ENCODE results near the gene ATP5PB. TPM values are rescaled to one million over a fixed set of nuclear protein-coding genes. Genes with fewer than 3 reads are reported as not detected.

Gene ATP5PB
- total RNA-seq, 1 donor from 2014 or later, result 169 TPM

DNA sequence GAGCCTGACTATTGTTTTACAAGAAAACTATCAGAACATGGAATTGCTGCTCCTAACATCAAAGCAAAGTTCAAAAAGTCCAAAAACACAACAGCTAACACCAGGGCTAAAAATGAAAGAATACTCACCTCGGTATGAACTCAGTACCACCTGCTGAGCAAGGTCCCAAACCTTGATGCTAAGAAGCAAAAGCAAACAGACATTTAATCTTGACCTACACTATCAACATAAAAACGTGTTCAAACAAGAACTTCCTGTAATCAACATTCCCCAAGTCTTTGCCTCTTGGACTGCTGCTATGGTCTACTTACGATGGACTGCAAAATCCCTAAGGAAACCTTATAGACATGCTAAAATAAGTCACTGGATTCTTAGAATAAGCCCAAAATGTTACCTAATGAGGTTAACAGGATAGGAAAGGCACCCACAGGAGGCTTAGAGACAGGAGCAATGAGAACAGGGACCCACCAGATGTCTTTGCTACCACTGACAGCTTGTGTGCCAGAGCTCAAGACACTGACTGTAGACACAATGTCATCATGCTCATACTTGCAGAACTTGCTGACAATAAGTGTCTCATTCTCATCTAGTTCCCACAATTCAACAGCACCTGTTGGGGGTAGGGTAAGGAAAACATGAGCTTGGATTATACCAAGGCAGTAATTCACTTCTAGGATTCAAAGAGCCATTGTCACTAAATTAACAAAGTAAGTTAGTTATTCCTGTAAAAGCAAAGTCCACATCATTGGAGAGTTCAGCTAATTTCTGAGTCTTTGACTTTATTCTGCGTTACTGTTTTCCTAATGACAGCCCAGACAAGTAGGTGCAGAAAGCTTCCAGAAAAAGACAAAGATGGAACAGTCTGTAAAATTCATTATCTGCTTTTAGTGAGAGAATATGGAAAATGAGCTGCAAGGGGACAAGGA, 2.0 kb upstream of the ATP5PB start:
- no peak for DNase-seq (ENCODE audit: low spot score)

DNA sequence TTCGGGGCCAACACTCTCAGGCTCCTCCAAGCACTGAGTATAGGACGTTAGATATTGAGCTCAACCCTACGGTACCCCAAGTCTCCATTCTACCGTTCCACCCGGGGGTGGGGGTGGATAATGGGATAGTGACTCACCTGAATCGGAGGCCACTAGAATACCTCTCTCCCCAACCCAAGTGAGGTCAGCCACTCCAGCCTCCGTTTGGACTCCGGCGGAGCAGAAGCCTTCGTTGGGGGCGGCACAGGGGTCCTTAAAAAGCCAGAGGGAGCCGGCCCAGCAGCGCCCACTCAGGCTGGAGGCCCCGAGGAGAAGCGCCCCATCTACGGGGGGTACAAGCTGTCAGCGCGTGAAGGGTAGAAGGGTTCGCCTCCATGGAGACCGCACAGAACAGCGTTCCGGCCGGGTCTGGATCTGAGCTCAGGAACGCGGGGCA, 764 bp upstream of the ATP5PB start:
- DNase-seq (ENCODE audit: low spot score), result no peak

DNA sequence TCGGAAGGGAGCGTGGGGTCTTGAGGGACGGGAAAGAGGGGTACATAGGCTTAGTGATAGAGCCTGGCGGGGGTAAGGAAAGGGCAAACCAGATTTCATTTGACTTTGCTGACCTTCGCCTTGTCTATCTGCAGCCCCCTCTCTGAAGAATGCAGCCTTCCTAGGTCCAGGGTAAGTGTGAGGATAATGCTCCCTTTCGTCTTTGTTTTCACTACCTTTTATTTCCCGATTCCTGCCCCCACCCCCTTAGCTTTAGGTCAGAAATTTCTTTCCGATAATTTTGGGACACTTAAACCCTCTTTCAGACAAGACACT, 396 bp downstream of the ATP5PB start:
- no peak for DNase-seq (ENCODE audit: low spot score)

DNA sequence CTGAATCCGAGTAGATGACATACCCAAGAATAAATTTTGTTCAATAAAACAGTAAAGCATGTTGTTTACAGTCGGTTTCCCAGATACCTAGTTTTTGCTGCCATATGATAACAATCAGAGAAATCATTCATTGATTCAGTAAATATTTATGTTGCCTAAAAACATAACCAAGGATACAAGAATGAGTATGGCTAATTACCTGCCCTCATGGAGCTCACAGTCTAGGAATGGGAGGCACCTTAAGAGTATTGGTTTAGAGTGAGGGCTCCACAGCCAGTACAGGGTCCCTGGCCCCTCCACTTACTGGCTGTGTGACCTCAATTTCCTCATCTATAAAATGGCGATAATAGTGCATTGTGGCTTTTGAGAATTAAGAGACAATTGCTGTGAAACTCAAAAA, 921 bp downstream of the ATP5PB start:
- no peak for DNase-seq (ENCODE audit: low spot score)

DNA sequence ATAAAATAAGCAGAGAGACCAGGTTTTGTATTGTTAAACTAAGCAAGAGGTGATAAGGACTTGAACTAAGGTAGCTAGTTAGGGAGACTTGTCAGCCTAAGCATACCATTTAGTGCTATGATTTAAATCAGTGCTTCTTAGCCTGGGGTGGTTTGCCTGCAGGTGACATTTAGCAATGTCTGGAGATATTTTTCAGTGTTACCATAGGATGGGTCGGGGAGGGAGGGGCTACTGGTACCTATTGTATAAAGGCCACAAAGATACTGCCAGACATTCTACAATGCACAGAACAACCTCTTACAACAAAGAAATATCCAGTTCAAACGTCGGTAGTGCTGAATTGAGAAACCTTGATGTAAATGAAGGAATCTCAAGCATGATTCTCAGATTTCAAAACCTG, 3.3 kb downstream of the ATP5PB start:
- no peak for DNase-seq (ENCODE audit: low spot score)

DNA sequence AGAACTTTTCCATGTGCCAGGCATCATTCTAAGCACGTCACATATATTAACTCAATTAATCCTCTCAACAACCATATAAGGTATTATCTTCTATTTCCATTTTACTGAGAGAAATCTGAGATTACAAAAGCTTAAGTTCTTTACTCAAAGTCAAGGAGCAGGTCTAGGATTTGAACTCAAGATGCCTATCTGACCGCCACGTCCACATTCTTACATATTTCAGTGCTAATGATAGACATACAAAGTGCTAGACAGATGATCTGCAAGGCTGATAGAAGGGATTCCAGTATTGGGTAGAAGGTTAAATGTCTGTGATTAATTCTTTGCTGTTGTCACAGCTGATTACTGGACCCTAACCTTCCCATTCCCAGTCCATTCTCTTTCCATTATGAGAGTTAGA, 4.4 kb downstream of the ATP5PB start:
- no peak for DNase-seq (ENCODE audit: low spot score)

DNA sequence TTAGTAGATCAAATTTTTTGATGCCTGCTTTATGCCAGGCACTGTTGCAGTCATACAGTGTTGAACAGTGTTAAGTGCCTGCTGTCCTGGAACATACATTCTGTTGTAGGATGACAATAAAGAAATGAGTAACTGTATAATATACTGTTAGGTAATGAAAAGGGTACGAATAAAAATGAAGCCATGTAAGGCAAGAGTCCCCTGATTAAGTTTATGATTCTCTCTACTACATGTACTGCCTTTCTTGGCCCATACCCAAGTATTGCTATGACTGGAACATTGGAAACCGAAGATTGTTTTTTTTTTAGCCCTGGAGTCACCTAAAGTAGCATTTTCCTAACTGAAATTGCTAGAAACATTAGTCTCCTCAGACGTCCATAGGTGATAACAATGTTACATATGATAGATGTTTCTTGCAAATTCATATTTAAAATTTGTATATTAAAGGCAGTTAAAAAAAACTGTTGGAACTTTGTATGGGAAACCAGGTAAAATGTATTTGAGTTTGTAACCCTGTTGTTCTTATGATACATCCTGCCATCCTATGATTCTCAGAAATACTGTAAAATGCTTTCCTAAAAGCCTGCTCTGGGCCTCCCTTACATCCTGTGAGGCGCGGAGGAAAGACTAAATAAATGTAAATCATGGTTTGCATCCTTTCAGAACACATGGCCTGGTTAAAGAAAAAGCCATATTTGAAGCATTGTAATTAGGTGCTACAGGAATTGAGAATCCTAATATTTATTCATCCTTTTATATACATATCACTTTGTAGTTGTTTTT, 5.8 kb downstream of the ATP5PB start:
- no peak for DNase-seq (ENCODE audit: low spot score)

DNA sequence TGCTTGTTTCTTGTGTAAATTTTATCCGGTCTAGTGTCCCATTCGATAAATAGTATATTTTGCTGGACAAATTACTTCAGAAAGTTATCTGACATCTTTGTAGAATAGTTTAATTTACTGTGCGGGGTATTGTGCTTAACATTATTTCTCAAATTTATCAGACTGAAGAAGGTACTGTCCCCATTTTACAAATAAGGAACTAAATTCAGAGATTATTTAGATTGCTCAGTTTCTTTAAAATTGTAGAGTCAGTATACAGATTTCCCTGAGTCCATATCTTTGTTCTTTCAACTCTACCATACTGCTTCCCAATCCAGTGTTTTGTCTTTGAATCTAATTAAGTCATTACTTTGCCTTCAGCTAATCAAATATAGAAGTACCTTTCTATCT, 6.4 kb downstream of the ATP5PB start:
- DNase-seq (ENCODE audit: low spot score), result no peak

DNA sequence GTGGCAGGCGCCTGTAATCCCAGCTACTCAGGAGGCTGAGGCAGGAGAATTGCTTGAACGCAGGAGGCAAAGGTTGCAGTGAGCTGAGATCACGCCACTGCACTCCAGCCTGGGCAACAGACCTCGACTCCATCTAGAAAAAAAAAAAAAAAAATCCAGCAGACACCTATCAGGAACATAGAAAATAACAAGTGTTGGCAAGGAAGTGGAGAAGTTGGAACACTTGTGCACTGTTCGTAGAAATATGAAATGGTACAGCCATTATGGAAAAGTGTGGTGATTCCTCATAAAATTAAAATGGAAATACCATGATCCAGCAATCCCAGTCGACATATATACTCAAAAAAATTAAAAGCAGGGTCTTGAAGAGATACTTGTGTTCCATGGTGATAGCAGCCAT, 12.5 kb downstream of the ATP5PB start:
- DNase-seq (ENCODE audit: low spot score), result no peak

DNA sequence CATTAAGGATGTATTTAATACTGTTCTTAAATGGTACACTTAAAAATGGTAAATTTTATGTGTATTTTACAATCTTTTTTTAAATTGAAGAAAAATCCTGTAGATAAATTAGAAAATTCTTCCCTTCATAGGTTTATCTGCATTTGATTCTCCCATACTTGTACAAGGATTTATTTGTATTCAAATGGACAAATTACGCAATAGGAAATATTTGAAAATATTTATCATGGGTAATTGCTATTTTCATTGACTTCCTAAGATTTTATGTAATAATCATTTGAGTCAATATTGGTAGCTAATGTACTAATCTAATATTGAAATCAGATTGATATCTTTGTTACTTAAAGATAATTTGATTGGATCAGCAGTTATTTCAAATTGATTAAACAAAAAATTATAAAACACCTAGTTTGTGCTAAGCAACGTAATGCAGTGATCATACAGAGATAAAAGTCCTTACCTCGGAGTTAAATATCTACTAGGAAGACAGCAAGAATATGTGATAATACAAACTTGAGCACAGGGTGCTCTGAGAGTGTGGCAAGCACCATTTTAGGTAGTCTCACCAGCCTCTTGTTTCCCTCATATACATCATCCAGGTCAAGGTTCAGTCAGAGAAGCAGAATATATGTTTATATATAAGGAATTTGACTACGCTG, 13.2 kb downstream of the ATP5PB start:
- DNase-seq (ENCODE audit: low spot score), result no peak

DNA sequence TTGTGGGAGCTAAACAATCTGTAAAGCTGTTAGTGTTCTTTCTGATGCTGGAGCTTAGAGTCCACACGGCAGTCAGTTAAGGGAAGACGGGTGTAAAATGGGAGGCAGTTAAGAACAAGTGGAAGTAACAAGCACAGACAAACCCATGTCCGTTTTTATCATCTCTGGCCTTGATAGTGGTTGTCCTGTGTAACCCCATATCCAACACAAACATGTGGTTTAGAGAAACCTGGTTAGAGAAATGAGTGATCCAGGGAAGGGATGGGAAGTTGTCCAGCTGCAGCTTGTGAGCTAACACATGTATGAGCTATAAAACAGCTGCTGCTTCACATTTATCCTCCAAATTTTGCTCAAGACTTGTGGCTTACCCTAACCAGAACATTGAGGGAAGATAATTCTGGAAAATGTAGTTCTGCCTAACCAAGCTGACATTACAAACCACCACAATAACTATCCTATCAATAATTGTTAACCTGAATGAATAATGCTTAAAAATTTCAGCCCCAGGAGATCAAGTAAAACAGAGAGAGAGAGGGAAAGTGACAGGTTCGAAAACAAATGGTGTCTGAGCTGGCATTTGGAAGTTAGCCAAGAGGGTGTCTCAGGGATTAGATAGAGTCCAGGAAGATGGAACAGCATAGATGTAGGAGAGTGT, 13.9 kb downstream of the ATP5PB start:
- peak; percentile 29 for DNase-seq (ENCODE audit: low spot score)

DNA sequence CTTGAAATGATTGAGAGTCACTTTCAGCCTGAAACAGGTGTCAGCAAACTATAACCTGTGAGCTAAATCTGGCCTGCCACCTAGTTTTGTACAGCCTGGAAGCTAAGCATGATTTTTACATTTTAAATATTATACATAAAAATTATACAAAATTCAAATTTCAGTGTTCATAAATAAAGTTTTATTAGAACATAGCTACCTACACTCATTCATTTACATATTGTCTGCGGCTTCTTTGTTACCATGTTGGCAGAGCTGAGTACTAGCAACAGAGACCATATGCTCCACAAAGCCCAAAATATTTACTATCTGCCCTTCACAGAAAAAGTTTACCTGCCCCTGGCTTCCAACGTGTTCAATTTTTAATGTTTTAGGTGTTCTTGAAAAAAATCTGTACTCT, 16.5 kb downstream of the ATP5PB start:
- DNase-seq (ENCODE audit: low spot score), result no peak

DNA sequence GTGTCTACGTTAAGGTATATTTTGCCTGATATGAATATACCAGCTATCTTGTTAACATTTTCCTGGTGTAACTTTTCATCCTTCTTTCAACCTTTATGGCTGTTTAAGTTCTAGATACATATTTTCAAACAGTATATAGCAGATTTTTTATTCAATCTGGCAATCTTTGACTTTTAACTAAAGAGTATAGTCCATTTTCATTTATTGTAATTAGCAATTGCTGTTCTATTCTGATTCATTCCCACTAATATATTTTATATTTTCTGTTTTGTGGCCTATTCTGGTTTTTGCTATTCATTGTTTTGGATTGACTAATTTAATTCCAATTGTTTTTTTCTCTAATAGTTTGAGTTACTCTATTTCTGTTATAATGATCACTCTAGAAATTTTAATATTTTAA, 17.2 kb downstream of the ATP5PB start:
- DNase-seq (ENCODE audit: low spot score), result no peak

DNA sequence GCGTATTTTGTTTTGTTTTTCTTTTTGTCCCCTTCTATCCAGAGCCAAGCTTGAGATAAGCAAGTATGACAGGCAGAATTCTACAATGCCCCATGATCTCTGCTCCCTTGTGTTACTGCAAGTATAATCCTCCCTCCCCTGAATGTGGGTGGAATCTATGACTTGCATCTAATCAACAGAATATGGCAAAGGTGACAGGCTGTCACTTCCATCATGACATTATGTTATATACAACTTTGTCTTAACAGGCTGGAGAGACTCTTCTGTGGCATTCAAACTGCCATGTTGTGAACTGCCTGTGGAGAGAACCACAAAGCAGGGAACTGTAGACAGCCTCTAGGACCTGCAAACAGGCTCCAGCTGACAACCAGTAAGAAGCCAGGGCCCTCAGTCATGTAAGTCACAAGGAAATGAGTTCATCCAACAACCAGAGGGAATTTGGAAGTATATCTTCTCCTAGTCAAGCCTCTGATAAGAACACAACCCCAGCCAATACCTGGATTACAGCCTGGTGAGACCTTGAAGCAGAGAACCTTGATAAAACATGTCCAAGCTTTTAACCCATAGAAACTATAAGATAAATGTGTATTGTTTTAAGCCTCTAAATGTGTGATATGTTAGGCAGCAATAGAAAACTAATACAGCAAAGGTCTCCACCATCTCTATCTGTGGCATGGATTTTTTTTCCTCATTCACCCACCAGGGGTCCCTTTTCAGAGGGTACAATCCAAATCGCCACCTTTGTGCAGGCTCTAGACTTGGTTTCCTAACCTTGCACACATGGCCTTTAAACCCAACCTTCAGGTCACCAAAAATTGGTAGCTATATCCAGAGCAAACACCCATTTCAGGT, 18.8 kb downstream of the ATP5PB start:
- DNase-seq (ENCODE audit: low spot score), result no peak

DNA sequence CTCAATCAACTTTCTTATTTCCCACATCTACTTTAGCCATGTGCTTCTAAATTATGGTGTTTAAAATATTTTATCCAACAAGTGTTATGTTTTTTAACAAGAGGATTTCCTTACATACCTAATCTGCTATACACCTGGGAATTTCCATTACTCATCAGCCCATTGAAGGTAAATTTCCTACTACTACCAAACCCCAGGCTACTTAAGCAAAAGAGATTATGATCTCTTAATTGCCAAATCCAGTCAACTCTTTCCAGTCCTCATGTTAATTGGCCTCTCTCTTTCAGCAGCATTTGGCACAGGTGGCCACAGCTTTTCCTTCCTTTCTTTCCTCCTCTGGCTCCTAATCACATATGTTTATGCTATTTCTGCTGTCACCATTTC, 19.4 kb downstream of the ATP5PB start:
- no peak for DNase-seq (ENCODE audit: low spot score)

DNA sequence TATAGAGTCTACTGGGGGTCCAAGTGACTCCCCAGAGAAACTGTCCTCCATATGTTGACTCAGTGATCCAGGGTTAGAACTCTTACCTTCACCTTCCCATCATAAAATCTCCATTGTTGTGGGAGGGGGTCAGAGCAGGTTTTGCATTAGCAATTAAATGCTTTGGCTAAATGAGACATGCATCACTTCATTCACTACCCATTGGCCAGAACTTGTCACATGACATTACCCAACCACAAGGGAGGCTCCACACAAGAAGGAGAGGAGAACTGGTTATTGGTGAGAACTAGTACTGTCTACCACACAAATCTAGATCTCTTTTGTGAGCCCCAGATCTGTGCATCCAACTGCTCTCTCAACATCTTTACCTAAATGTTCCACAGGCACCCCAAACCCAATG, 20.3 kb downstream of the ATP5PB start:
- no peak for DNase-seq (ENCODE audit: low spot score)

DNA sequence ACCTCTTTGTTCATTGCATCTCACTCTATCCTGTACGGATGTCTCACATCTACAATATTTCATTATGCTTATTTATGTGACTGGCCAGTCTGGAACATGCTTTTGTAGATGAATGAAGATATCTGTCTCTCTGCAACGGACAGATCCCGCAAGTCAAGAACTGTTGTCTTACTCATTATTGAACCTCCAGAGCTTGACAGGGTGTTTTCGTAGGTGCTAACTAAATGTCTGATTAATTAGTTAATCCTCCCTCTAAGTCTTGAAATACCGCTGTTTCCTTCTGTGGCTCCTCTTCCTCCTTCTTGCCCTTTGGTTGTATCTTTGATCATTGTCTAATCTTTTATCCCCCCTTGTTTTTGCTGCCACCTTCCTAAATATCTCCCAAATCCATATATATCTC, 21.3 kb downstream of the ATP5PB start:
- DNase-seq (ENCODE audit: low spot score), result no peak

DNA sequence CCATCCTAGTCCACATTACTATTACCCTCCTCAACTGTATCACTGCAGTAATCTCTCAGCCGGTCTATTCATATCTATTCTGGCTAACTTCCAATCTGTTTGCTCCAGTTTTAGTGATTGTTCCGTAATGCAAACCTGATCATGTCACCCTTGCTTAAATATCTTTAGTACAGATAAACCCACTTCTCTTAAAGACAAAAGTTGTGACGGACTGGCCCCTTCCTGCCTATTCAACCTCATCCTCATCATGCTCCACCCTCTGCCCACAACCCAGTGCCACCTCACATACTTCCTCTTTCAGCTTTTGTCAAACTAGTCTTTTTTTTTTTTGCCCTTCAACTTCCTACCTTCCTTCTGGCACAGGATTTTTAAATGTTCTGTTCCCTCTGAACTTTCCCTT, 21.7 kb downstream of the ATP5PB start:
- peak; percentile 51 for DNase-seq (ENCODE audit: low spot score)

DNA sequence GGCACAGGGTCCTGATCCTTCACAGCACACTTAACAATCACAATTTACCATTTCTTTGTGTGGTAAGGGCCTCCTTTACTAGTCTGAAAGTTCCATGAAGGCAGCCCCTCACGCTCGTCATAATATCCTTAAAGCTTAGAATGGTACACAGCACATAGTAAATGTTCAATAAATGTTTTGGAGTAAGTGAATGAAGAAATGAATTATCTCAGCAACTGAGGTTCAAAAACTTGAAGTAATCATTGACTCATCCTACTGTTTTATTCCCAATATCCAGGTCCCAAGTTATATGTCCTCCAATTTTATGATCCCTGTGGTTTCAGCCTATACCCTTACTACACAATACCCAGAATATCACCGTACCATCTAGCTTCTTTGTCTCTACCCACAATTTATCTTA, 22.3 kb downstream of the ATP5PB start:
- no peak for DNase-seq (ENCODE audit: low spot score)

DNA sequence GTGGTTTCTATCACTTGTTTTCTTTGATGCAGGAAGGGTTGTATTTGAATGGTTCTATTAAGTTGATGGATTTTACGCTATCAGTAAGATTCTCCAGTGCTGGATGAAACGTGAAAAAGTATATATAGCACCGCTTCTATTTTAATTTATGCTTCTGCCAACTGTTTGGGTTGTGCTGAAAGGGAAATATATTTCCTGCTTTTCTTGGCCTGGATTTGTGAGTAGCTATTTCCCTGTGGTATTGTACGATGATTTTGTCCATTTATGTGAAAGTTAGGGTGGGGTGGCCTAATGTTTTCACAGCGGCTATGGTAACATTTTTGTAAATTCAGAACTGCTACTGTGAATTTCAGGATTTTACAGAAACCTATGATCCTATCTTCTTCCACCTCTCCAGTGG, 24.8 kb downstream of the ATP5PB start:
- DNase-seq (ENCODE audit: low spot score), result peak; percentile 39

DNA sequence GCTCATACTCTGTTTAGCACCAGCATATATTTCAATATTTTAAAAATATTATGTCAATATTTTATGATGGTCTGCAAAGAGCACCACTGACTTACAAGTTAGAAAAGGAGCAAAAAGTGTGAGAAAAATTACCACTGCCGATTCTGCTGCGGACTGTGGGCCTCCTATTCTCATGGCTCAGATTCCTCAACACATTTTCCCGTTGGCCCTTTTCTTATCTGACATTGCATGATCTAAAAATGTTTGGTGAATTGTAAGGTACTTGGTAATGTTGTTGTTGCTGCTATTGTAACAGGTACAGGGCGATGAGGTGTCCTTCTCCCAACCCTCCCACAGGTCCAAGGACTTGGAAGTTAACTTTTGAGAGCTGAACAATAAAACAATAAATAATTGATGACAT, 25.3 kb downstream of the ATP5PB start:
- no peak for DNase-seq (ENCODE audit: low spot score)

Data from umbilical cord (tissue), 2 donors.